Lung (tissue), 12 donors: Measurements from ENCODE around the gene POLR2I. TPM values are rescaled to one million over a fixed set of nuclear protein-coding genes. Genes with fewer than 3 reads are reported as not detected.

Experiments
- ATAC-seq: fragments of 200-7000 bp; cut with Tn5 transposase; one replicate; pipeline ENCODE4 v1.9.1; 2020; ENCODE audit warnings: moderate number of reproducible peaks; ENCODE audit not compliant: insufficient read depth, low FRiP score
- DNase-seq, 3 donors: peaks; one replicate each; pipeline ENCODE4 v3.0.0-alpha.2; 2013 to 2017
- H3K27ac ChIP-seq, 2 donors: one replicate each; pipeline ENCODE4 v1.5.1; 2013; ENCODE audit warnings: mild to moderate bottlenecking in 2 of 2, moderate library complexity in 2 of 2, control low read depth in 1 of 2, inconsistent platforms in 1 of 2, low read depth in 1 of 2, low read length in 1 of 2
- H3K27me3 ChIP-seq, 3 donors: one replicate each; pipeline ENCODE4 v1.5.1; 2013; ENCODE audit warnings: low read length in 2 of 3; ENCODE audit not compliant: control insufficient read depth in 3 of 3, insufficient read depth in 3 of 3
- H3K36me3 ChIP-seq, 4 donors: one replicate each; pipeline ENCODE4 v1.5.1; 2013; ENCODE audit warnings: low read length in 4 of 4, mild to moderate bottlenecking in 1 of 4, moderate library complexity in 1 of 4; ENCODE audit not compliant: control insufficient read depth in 4 of 4, insufficient read depth in 4 of 4
- H3K4me1 ChIP-seq, 5 donors: one replicate each; pipeline ENCODE4 v1.5.1; 2013; ENCODE audit warnings: low read length in 5 of 5, mild to moderate bottlenecking in 2 of 5, moderate library complexity in 1 of 5; ENCODE audit not compliant: control insufficient read depth in 5 of 5, insufficient read depth in 5 of 5
- H3K4me3 ChIP-seq: one replicate; pipeline ENCODE4 v1.5.1; 2013; ENCODE audit warnings: mild to moderate bottlenecking, control low read depth, moderate library complexity
- H3K9ac ChIP-seq, 2 donors: one replicate each; pipeline ENCODE4 v1.5.1; 2013; ENCODE audit warnings: low read length in 2 of 2, control low read depth in 1 of 2; ENCODE audit not compliant: insufficient read depth in 1 of 2
- H3K9me3 ChIP-seq, 4 donors: one replicate each; pipeline ENCODE4 v1.5.1; 2013; ENCODE audit warnings: low read length in 3 of 4, mild to moderate bottlenecking in 1 of 4, moderate library complexity in 1 of 4; ENCODE audit not compliant: control insufficient read depth in 4 of 4, insufficient read depth in 3 of 4
- CTCF ChIP-seq: IDR thresholded peaks from 2 replicates; pipeline ENCODE4 v1.5.1; 2012; ENCODE audit warnings: mild to moderate bottlenecking; ENCODE audit errors: control extremely low read depth, extremely low read depth
- WGBS, 2 donors: extraction: QIAGEN DNeasy Blood & Tissue Kit; methylation state at CpG; one replicate each; pipeline ENCODE4 v1.1.7; 2013; 5-methylcytosine and 5-hydroxymethylcytosine counted together
- polyA plus RNA-seq, 2 donors: library from polyadenylated mRNA; stranded (reverse); fragments of 200-250 nt; gene quantifications; one replicate each; pipeline ENCODE4 v1.2.1, GENCODE V29; 2013
- total RNA-seq, 2 donors: library from RNA; depleted of rRNA in 1 of 2; stranded (reverse); fragments of >200 nt in 1 of 2; gene quantifications; one replicate each; pipeline ENCODE4 v1.2.1, GENCODE V29; 2014 to 2021
- donor health status: control.
- donor health status: control.
- donor health status: Bipolar disorder and iron deficiency.
- donor health status: healthy.
- donor health status: DM: yes; HTN: yes; CAD: no.

The POLR2I gene
- total and polyA plus RNA-seq, 4 donors, result 65.1 to 101 (median 89.9) TPM

GRCh38 chr19:36113894-36114720, 568 bp downstream of the POLR2I start:
- ATAC-seq (no peak), DNase-seq (peak; percentile 42 to 53 (median 53))
- no peak for TF ChIP-seq CTCF
- 11 to 14% methylated on average over 47 to 48 of the region's 48 CpGs for whole genome bisulfite sequencing, 2 donors
- Histone ChIP-seq H3K36me3 (peaks cover 0 to 23% (median 13%) of the 10 kb centered on the region in 4 donors), H3K4me1 (peaks cover 0 to 14% (median 0%) of the 10 kb centered on the region in 5 donors), H3K9me3 (no peaks in the 10 kb centered on the region), H3K9ac (peak overlapping the region; percentile 79 to 85), H3K27ac (peak overlapping the region; percentile 85 to 86), H3K27me3 (no peaks in the 10 kb centered on the region), H3K4me3 (peak overlapping the region; percentile 90)

- WGBS, 2 donors, result 91 to 93% methylated on average over 34 of the region's 34 CpGs
- Histone ChIP-seq H3K36me3 (peaks cover 0 to 19% (median 11%) of the 10 kb centered on the region in 4 donors), H3K27me3 (no peaks in the 10 kb centered on the region), H3K9me3 (no peaks in the 10 kb centered on the region), H3K9ac (no peak overlapping the region), H3K27ac (no peak overlapping the region), H3K4me1 (peaks cover 0 to 14% (median 0%) of the 10 kb centered on the region in 5 donors), H3K4me3 (no peak overlapping the region)
- ATAC-seq (no peak), DNase-seq (no peak)
- no peak for TF ChIP-seq CTCF
Observed at GRCh38 chr19:36113425-36113824, 1.2 kb downstream of the POLR2I start.

GRCh38 chr19:36112678-36113077, 2.0 kb downstream of the POLR2I start:
- Histone ChIP-seq H3K4me3 (no peak overlapping the region), H3K9ac (no peak overlapping the region), H3K36me3 (peaks cover 0 to 17% (median 9%) of the 10 kb centered on the region in 4 donors), H3K4me1 (peaks cover 0 to 14% (median 0%) of the 10 kb centered on the region in 5 donors), H3K27me3 (no peaks in the 10 kb centered on the region), H3K9me3 (no peaks in the 10 kb centered on the region), H3K27ac (no peak overlapping the region)
- WGBS, 2 donors, result 96 to 97% methylated on average over 10 of the region's 10 CpGs
- DNase-seq (no peak), ATAC-seq (no peak)
- TF ChIP-seq CTCF, result no peak
